ENCODE measurements around the gene KERA.

DNA sequence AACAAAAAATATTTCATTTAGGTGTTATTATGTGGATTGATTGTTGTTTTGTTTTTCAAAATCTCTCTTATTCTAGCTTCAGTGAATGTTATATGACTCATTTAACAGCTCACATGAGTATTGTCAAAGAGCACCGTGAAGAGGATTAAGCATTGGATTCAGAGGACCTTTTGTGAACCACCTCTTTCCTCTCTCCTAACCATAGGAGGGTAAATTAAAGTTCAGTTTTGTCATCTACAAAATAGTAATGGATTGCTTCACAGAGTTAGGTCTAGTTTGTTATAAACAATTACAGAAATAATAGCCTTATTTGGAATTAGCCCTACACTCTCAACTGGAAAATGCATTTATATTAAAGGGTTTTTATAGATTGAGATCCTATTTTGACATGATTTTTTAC, 962 bp upstream of the KERA start:
- TF ChIP-seq, protein P1, sequence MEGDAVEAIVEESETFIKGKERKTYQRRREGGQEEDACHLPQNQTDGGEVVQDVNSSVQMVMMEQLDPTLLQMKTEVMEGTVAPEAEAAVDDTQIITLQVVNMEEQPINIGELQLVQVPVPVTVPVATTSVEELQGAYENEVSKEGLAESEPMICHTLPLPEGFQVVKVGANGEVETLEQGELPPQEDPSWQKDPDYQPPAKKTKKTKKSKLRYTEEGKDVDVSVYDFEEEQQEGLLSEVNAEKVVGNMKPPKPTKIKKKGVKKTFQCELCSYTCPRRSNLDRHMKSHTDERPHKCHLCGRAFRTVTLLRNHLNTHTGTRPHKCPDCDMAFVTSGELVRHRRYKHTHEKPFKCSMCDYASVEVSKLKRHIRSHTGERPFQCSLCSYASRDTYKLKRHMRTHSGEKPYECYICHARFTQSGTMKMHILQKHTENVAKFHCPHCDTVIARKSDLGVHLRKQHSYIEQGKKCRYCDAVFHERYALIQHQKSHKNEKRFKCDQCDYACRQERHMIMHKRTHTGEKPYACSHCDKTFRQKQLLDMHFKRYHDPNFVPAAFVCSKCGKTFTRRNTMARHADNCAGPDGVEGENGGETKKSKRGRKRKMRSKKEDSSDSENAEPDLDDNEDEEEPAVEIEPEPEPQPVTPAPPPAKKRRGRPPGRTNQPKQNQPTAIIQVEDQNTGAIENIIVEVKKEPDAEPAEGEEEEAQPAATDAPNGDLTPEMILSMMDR (conservative IDR thresholded peaks at IDR 0.05; ENCODE audit: low read length), result no peak
- TF ChIP-seq EZH2phosphoT487 (IDR thresholded peaks at IDR 0.05; ENCODE audit: borderline replicate concordance), result no peak
